ENCODE measurements around the gene ACAA2.

The ACAA2 gene

GRCh38 chr18:49744376-49745008 is 68.8 kb downstream of the ACAA2 start:
- peak in 8 of 58 donors; percentile 6 to 32 (median 10) for DNase-seq

GRCh38 chr18:49743117-49743567 is 70.2 kb downstream of the ACAA2 start:
- no peak for DNase-seq

- DNase-seq: no peak
Measured at GRCh38 chr18:49742316-49743116, 70.8 kb downstream of the ACAA2 start.

- DNase-seq: no peak
Measured at GRCh38 chr18:49739275-49739674, 74.1 kb downstream of the ACAA2 start.

GRCh38 chr18:49738721-49739120 is 74.6 kb downstream of the ACAA2 start:
- DNase-seq: no peak

GRCh38 chr18:49734836-49735235 is 78.5 kb downstream of the ACAA2 start:
- DNase-seq: peak in 1 of 58 donors; percentile 34

GRCh38 chr18:49733896-49734585 is 79.3 kb downstream of the ACAA2 start:
- peak in 3 of 58 donors; percentile 12 to 31 (median 25) for DNase-seq

- DNase-seq: no peak
Measured at GRCh38 chr18:49733321-49733720, 80.0 kb downstream of the ACAA2 start.
